Adrenal gland (tissue), 12 donors: Measurements from ENCODE around the gene H2AZ2. TPM values are rescaled to one million over a fixed set of nuclear protein-coding genes. Genes with fewer than 3 reads are reported as not detected.
"Not testable (repeated sequence)": the region's sequence is repeated elsewhere in the genome, so short reads cannot be mapped to it uniquely, and the experiment has no call there.

Experiments
- DNase-seq, 7 donors: peaks; one replicate each; pipeline ENCODE4 v3.0.0-alpha.2; 2019 to 2020
- H3K27ac ChIP-seq, 5 donors: fragments of 200-600 bp; sonication (generic) in 4 of 5; 1 replicate in 3 of 5; 2 replicates in 2 of 5; pipeline versions ENCODE4 v1.5.1 to v1.8.0; 2016 to 2020; ENCODE audit warnings: mild to moderate bottlenecking in 1 of 5
- H3K27me3 ChIP-seq: fragments of 200-600 bp; 2 replicates; pipeline ENCODE4 v1.8.0; 2021
- H3K36me3 ChIP-seq, 2 donors: fragments of 200-600 bp; replicated peaks in 1 of 2; 1 replicate in 1 of 2; 2 replicates in 1 of 2; pipeline versions ENCODE4 v1.5.1 to v1.8.0; 2018 to 2022
- H3K4me1 ChIP-seq, 2 donors: fragments of 200-600 bp; replicated peaks in 1 of 2; 1 replicate in 1 of 2; 2 replicates in 1 of 2; pipeline versions ENCODE4 v1.5.1 to v1.8.0; 2018 to 2021
- H3K4me3 ChIP-seq, 4 donors: fragments of 200-600 bp; sonication (generic) in 3 of 4; one replicate each; pipeline ENCODE4 v1.5.1; 2016 to 2018
- H3K9me3 ChIP-seq, 3 donors: fragments of 200-600 bp; sonication (generic) in 1 of 3; replicated peaks in 1 of 3; 1 replicate in 2 of 3; 2 replicates in 1 of 3; pipeline versions ENCODE4 v1.5.1 to v1.8.0; 2016 to 2021
- CTCF ChIP-seq, 6 experiments: fragments of 450-650 bp in 4 of 6; fragments of 200-600 bp in 2 of 6; sonication (generic) in 1 of 6; IDR thresholded peaks; 1 replicate in 5 of 6; 2 replicates in 1 of 6; pipeline versions ENCODE4 v1.5.1 to v1.8.0; 2016 to 2021; ENCODE audit warnings: antibody characterized with exemption in 6 of 6, mild to moderate bottlenecking in 2 of 6, moderate library complexity in 1 of 6
- POLR2A ChIP-seq, 2 donors: fragments of 450-650 bp; IDR thresholded peaks; one replicate each; pipeline ENCODE4 v1.6.1; 2017; ENCODE audit warnings: antibody characterized with exemption in 2 of 2, mild to moderate bottlenecking in 2 of 2, moderate library complexity in 1 of 2
- WGBS, 4 donors: extraction: QIAGEN DNeasy Blood & Tissue Kit in 2 of 4; methylation state at CpG; one replicate each; pipeline versions ENCODE4 v1.1.5 to v1.1.7; 2013 to 2017; 5-methylcytosine and 5-hydroxymethylcytosine counted together
- intact Hi-C, 2 donors: fragments of 100-400 bp; cut with DNase I; formaldehyde crosslinking; loops; one replicate each; pipeline versions ENCODE4 v1.14.1 to v1.15.0; 2022 to 2023
- polyA plus RNA-seq, 3 donors: library from polyadenylated mRNA; stranded (reverse); fragments of 200-250 nt in 2 of 3; fragments of 350-450 nt in 1 of 3; fragmentation: Illumina TruSeq in 1 of 3; extraction: RNeasy Lipid Tissue Mini Kit (QIAGEN cat#74804) in 1 of 3; gene quantifications; one replicate each; pipeline ENCODE4 v1.2.3, GENCODE V29; 2013 to 2014
- total RNA-seq, 9 donors: library from RNA; depleted of rRNA in 4 of 9; stranded (reverse); fragments of >200 nt in 4 of 9; fragments of 120-200 nt in 1 of 9; fragmentation: NEBNext Ultra II Directional in 1 of 9; extraction: Animal tissue kit (Norgen Biotek cat#: 25700) in 1 of 9; gene quantifications; one replicate each; pipeline versions ENCODE4 v1.1.0 to v1.2.4, GENCODE V29; 2013 to 2023
- donor health status: healthy with polysubstance abuse.
- donor health status: Bipolar disorder and iron deficiency.
- donor health status: DM: yes; HTN: yes; CAD: no.
- donor health status: DM: no; HTN: no; CAD: no.
- donor health status: DM: no; HTN: no; CAD: no.
- donor health status: DM: yes; HTN: yes; CAD: no.

H2AZ2 gene
- total and polyA plus RNA-seq, 12 donors: 62.7 to 158 (median 111) TPM

DNA sequence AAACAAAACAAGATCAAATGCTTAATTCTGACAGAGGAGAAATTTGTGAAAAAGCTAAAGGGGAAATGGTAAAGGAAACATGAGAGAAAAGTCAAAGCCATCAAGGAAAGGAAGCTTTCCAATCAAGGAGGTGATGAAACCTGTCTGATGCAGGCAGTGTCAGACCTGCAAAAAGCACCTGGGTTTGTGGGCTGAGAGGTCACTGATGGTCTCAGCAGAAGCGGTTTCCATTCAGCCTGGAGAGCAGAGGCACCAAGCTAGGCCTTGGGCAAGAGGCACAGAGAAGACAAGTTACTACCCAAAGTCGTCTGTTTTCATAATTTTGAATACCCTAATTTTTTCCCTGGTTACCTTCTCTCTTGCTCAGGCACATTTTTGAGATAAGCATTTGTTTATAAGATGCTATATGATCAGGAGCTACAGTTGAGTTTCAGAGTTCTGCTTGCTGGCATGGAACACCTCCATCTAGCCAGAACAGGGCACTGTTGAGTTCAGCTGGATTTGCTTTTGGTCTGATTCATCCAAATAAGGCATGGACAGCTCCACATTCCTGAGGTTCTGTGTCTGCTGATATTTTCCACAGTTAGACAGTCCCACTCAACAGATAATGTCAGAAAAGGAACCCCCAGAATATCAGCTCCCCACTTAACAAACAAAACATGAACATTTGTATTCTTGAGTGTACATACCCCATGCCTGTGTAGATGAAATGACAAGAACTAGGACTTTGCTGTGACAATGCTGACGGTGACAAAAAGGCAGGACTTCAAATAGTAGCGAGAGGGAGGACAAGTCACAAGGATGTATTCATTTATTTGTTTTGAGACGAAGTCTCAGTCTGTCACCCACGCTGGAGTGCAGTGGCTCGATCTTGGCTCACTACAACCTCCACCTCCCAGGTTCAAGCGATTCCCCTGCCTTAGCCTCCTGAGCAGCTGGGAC, 56.3 kb downstream of the H2AZ2 start:
- no peak for DNase-seq
- H3K27me3 ChIP-seq: no peaks in the 10 kb centered on the region
- H3K36me3 ChIP-seq: no peaks in the 10 kb centered on the region
- intact Hi-C loops: no loop called here
- 85 to 93% (median 88%) methylated on average over 8 of the region's 8 CpGs for WGBS, 4 donors
- no peaks in the 10 kb centered on the region for H3K9me3 ChIP-seq
- H3K4me1 ChIP-seq: peaks cover 0 to 5% of the 10 kb centered on the region in 2 donors
- H3K27ac ChIP-seq: no peak overlapping the region
- no peak overlapping the region for H3K4me3 ChIP-seq
- TF ChIP-seq POLR2A (IDR thresholded peaks at IDR 0.05) (no peak), CTCF (IDR thresholded peaks at IDR 0.05) (no peak)

GRCh38 chr7:44789990-44790389, 57.9 kb downstream of the H2AZ2 start:
- Histone ChIP-seq H3K27ac (no peak overlapping the region), H3K4me1 (no peaks in the 10 kb centered on the region), H3K4me3 (no peak overlapping the region), H3K27me3 (no peaks in the 10 kb centered on the region), H3K9me3 (no peaks in the 10 kb centered on the region), H3K36me3 (no peaks in the 10 kb centered on the region)
- DNase-seq: no peak
- TF ChIP-seq CTCF (IDR thresholded peaks at IDR 0.05) (no peak), POLR2A (IDR thresholded peaks at IDR 0.05) (no peak)
- intact Hi-C loops: no loop called here
- 77 to 88% (median 82%) methylated on average over 5 of the region's 5 CpGs for WGBS, 4 donors

GRCh38 chr7:44787762-44788161, 60.1 kb downstream of the H2AZ2 start:
- H3K27me3 ChIP-seq: no peaks in the 10 kb centered on the region
- no peak overlapping the region for H3K4me3 ChIP-seq
- no peak for DNase-seq
- no peak overlapping the region for H3K27ac ChIP-seq
- no peaks in the 10 kb centered on the region for H3K4me1 ChIP-seq
- H3K9me3 ChIP-seq: no peaks in the 10 kb centered on the region
- TF ChIP-seq CTCF (IDR thresholded peaks at IDR 0.05): no peak
- TF ChIP-seq POLR2A (IDR thresholded peaks at IDR 0.05): no peak
- intact Hi-C loops: no loop called here
- H3K36me3 ChIP-seq: no peaks in the 10 kb centered on the region
- WGBS, 4 donors: 64 to 77% (median 70%) methylated on average over 3 of the region's 3 CpGs

DNA sequence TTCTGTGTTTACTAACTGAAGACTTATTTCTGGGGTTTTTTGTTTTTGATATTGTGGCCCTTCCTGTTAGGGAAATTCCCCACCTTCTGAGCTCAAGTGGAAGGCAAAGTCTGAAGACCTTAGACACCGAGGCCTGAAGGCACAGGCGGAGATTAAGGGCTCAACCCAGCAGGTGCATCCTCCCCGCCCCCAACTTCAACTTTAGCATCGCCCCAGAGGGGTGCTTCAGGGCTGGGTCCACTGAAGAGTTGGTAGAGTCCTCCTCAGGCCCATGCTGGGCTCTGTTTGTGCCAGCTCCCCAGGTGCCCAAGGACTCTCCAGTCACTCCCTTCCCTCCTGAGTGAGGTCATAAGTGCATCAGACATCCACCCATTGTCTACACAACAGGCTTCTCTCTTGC, 60.8 kb downstream of the H2AZ2 start:
- intact Hi-C loops: no loop called here
- no peak for DNase-seq
- no peak for TF ChIP-seq POLR2A (IDR thresholded peaks at IDR 0.05)
- no peak for TF ChIP-seq CTCF (IDR thresholded peaks at IDR 0.05)
- 71 to 91% (median 86%) methylated on average over 2 to 4 of the region's 4 CpGs for WGBS, 4 donors
- Histone ChIP-seq H3K27me3 (no peaks in the 10 kb centered on the region), H3K36me3 (no peaks in the 10 kb centered on the region), H3K27ac (no peak overlapping the region), H3K9me3 (no peaks in the 10 kb centered on the region), H3K4me3 (no peak overlapping the region), H3K4me1 (no peaks in the 10 kb centered on the region)

- H3K9me3 ChIP-seq, H3K27ac ChIP-seq, H3K4me1 ChIP-seq, intact Hi-C loops, H3K36me3 ChIP-seq, H3K4me3 ChIP-seq, DNase-seq, H3K27me3 ChIP-seq: not testable (repeated sequence)
- WGBS, 4 donors: 83 to 93% (median 86%) methylated on average over 3 of the region's 3 CpGs
Observed at GRCh38 chr7:44785218-44785617, 62.7 kb downstream of the H2AZ2 start.
